Kidney (tissue), 14 donors: ENCODE data around the gene THAP2. TPM values are rescaled to one million over a fixed set of nuclear protein-coding genes. Genes with fewer than 3 reads are reported as not detected.

Source experiments
- DNase-seq, 5 donors: peaks; one replicate each; pipeline ENCODE4 v3.0.0-alpha.2; 2013 to 2020
- FAIRE-seq: peaks from 2 replicates; lab custom pipeline; 2012; peaks lifted over from hg19 to GRCh38; lab: Jason Lieb, UNC
- H3K27ac ChIP-seq, 2 donors: one replicate each; pipeline ENCODE4 v1.7.0; 2013; ENCODE audit warnings: low read depth in 2 of 2, low read length in 2 of 2, inconsistent platforms in 1 of 2
- H3K27me3 ChIP-seq: one replicate; pipeline ENCODE4 v1.7.1; 2013; ENCODE audit warnings: low read length, inconsistent platforms; ENCODE audit not compliant: control insufficient read depth, insufficient read depth
- H3K36me3 ChIP-seq, 3 donors: one replicate each; pipeline versions ENCODE4 v1.7.0 to v1.7.1; 2013; ENCODE audit warnings: low read length in 3 of 3, control low read depth in 1 of 3, inconsistent platforms in 1 of 3; ENCODE audit not compliant: insufficient read depth in 3 of 3, control insufficient read depth in 2 of 3
- H3K4me1 ChIP-seq, 3 donors: one replicate each; pipeline versions ENCODE4 v1.7.0 to v1.7.1; 2013; ENCODE audit warnings: low read length in 3 of 3, inconsistent platforms in 1 of 3, low read depth in 1 of 3; ENCODE audit not compliant: control insufficient read depth in 2 of 3, insufficient read depth in 2 of 3
- H3K4me3 ChIP-seq, 3 donors: one replicate each; pipeline versions ENCODE4 v1.7.0 to v1.8.1; 2013; ENCODE audit warnings: low read length in 3 of 3, control low read depth in 1 of 3, inconsistent platforms in 1 of 3
- H3K9ac ChIP-seq, 3 donors: one replicate each; pipeline versions ENCODE4 v1.7.0 to v1.7.1; 2013; ENCODE audit warnings: low read length in 3 of 3, control low read depth in 1 of 3, inconsistent platforms in 1 of 3
- H3K9me3 ChIP-seq, 3 donors: one replicate each; pipeline versions ENCODE4 v1.7.0 to v1.7.1; 2013; ENCODE audit warnings: low read length in 3 of 3, control low read depth in 1 of 3, inconsistent platforms in 1 of 3; ENCODE audit not compliant: control insufficient read depth in 2 of 3, insufficient read depth in 1 of 3
- intact Hi-C: fragments of 100-400 bp; cut with DNase I; formaldehyde crosslinking; loops from one replicate; pipeline ENCODE4 v1.11.1; 2022
- polyA plus RNA-seq: library from polyadenylated mRNA; stranded (reverse); fragments of 350-450 nt; fragmentation: Illumina TruSeq; extraction: RNeasy Lipid Tissue Mini Kit (QIAGEN cat#74804); gene quantifications from one replicate; pipeline ENCODE4 v1.2.3, GENCODE V29; 2014; ENCODE audit warnings: low read depth, low replicate concordance; ENCODE audit not compliant: insufficient read depth
- total RNA-seq: library from RNA; stranded (reverse); fragmentation: NEBNext Ultra II Directional; extraction: Animal tissue kit (Norgen Biotek cat#: 25700); gene quantifications from one replicate; pipeline ENCODE4 v1.2.1, GENCODE V29; 2021
- TF ChIP-seq, protein P1 (sequence below): IDR thresholded peaks from 3 replicates; pipeline ENCODE4 v1.5.1; 2012; ENCODE audit warnings: mild to moderate bottlenecking, moderate library complexity, borderline replicate concordance; ENCODE audit not compliant: insufficient read depth; ENCODE audit errors: extremely low read depth
- donor health status: control.
- donor health status: control.
- donor health status: control.
- donor health status: control.
- donor health status: control.
- donor health status: DM: yes; HTN: yes; CAD: no.
- donor health status: Normal renal cell carcinoma (clear cell type).

THAP2 gene
- total and polyA plus RNA-seq, 2 donors from 2014 or later: 3.2 to 5.0 TPM

DNA sequence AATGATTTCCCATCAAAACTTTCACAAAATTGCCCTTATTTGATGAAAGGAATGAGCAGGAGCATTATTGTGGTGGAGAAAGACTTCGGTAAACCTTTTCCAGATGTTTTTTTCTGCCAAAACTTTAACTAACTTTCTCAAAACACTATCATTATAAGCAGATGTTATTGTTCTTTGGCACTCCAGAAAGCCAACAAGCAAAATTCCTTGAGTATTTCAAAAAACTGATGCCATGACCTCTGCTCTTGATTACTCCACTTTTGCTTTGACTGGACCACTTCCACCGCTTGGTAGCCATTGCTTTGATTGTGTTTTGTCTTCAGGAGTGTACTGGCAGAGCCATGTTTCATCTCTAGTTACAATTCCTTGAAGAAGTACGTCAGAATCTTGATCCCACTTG lies 60.9 kb downstream of the THAP2 start:
- Histone ChIP-seq H3K27ac (no peak overlapping the region), H3K9me3 (no peaks in the 10 kb centered on the region), H3K4me3 (no peak overlapping the region), H3K4me1 (no peaks in the 10 kb centered on the region), H3K36me3 (no peaks in the 10 kb centered on the region), H3K9ac (no peak overlapping the region), H3K27me3 (no peaks in the 10 kb centered on the region)
- TF ChIP-seq, protein P1, sequence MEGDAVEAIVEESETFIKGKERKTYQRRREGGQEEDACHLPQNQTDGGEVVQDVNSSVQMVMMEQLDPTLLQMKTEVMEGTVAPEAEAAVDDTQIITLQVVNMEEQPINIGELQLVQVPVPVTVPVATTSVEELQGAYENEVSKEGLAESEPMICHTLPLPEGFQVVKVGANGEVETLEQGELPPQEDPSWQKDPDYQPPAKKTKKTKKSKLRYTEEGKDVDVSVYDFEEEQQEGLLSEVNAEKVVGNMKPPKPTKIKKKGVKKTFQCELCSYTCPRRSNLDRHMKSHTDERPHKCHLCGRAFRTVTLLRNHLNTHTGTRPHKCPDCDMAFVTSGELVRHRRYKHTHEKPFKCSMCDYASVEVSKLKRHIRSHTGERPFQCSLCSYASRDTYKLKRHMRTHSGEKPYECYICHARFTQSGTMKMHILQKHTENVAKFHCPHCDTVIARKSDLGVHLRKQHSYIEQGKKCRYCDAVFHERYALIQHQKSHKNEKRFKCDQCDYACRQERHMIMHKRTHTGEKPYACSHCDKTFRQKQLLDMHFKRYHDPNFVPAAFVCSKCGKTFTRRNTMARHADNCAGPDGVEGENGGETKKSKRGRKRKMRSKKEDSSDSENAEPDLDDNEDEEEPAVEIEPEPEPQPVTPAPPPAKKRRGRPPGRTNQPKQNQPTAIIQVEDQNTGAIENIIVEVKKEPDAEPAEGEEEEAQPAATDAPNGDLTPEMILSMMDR: no peak
- no peak for FAIRE-seq
- DNase-seq: no peak
- intact Hi-C loops: no loop called here

DNA sequence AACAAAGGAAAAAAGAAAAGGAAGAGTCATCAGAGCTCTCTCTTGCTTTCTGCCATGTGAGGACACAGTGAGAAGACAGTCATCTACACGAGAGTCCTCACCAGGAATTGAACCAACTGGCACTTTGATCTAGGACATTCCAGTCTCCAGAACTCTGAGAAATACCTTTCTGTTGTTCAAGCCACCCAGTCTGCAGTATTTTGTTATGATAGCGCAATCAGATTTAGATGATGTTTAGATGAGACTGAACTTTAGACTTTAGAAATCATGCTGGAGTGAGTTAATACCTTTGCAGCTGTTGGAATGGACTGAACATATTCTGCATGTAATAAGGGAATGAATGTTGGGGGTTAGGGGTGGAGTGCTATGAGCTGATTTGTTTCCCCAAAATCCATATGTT lies 62.4 kb downstream of the THAP2 start:
- FAIRE-seq: no peak
- H3K27ac ChIP-seq: no peak overlapping the region

GRCh38 chr12:71727958-71728357 lies 63.9 kb downstream of the THAP2 start:
- Histone ChIP-seq H3K9me3 (no peaks in the 10 kb centered on the region), H3K9ac (no peak overlapping the region), H3K27me3 (no peaks in the 10 kb centered on the region), H3K4me1 (no peaks in the 10 kb centered on the region), H3K4me3 (no peak overlapping the region), H3K36me3 (no peaks in the 10 kb centered on the region), H3K27ac (no peak overlapping the region)
- no peak for DNase-seq
- no peak for FAIRE-seq
- intact Hi-C loops: no loop called here
- TF ChIP-seq, protein P1: no peak

More for the DNA sequence above, 62.4 kb downstream of the THAP2 start:
- Histone ChIP-seq H3K27me3 (no peaks in the 10 kb centered on the region), H3K4me1 (no peaks in the 10 kb centered on the region), H3K9ac (no peak overlapping the region), H3K36me3 (no peaks in the 10 kb centered on the region), H3K4me3 (no peak overlapping the region), H3K9me3 (no peaks in the 10 kb centered on the region)
- intact Hi-C loops: no loop called here
- no peak for DNase-seq
- TF ChIP-seq, protein P1: no peak

Other genes starting within 250 kb of the THAP2 start
- 0.19 TPM for gene LGR5, start 224.5 kb upstream of the THAP2 start, total RNA-seq
- not detected for gene LGR5, start 224.5 kb upstream of the THAP2 start, polyA plus RNA-seq
- gene ZFC3H1, start 453 bp upstream of the THAP2 start, total RNA-seq: 42.4 TPM
- gene ZFC3H1, start 453 bp upstream of the THAP2 start, polyA plus RNA-seq: 11.2 TPM
- gene TMEM19, start 21.8 kb downstream of the THAP2 start, total RNA-seq: 35.6 TPM
- gene TMEM19, start 21.8 kb downstream of the THAP2 start, polyA plus RNA-seq: 14.9 TPM
- 101 TPM for gene RAB21, start 90.6 kb downstream of the THAP2 start, total RNA-seq
- 24.5 TPM for gene RAB21, start 90.6 kb downstream of the THAP2 start, polyA plus RNA-seq
- 52.1 TPM for gene TBC1D15, start 175.5 kb downstream of the THAP2 start, total RNA-seq
- gene TBC1D15, start 175.5 kb downstream of the THAP2 start, polyA plus RNA-seq: 24.6 TPM